ENCODE data around the gene SYCE1L. TPM values are rescaled to one million over a fixed set of nuclear protein-coding genes. Genes with fewer than 3 reads are reported as not detected.
"Not testable (repeated sequence)": the region's sequence is repeated elsewhere in the genome, so short reads cannot be mapped to it uniquely, and the experiment has no call there.

The SYCE1L gene
- total and polyA plus RNA-seq, 2 donors, result 0.90 to 4.3 TPM

DNA sequence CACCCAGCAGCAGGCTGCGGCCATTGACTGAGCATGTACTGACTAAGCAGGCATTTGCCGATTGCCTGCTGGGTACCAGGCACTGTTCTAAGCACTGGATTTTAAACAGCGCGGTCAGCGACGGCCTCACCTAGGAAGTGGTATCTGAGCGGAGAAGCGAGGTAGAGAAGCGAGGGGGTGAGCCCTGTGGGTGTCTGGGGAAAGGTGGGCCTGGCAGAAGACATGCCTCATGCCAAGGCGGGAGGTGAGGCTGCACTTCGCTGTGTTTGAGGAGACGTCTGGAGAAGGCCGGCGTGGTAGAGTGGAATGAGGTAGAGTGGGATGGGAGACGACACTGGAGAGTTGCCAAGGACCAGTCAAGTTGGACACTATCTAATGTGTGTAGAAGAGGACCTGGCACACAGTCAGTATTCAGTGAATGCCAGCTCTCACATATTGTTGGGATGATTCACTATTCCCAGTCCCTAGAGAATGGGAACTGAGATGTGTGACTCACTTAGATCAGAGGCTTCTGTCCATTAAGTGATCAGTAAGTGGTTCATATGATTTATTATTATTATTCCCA, 14.4 kb downstream of the SYCE1L start:
- no peak for DNase-seq (ENCODE audit: extremely low spot score)
- no peak overlapping the region for H3K27ac ChIP-seq (ENCODE audit: low read depth)
- H3K36me3 ChIP-seq (ENCODE audit: insufficient read depth), result no peaks in the 10 kb centered on the region
- WGBS, result 82% methylated on average over 15 of the region's 15 CpGs
- no peaks in the 10 kb centered on the region for H3K4me1 ChIP-seq (ENCODE audit: insufficient read depth)
- no peak overlapping the region for H3K4me3 ChIP-seq (ENCODE audit: low read depth, low read length)

DNA sequence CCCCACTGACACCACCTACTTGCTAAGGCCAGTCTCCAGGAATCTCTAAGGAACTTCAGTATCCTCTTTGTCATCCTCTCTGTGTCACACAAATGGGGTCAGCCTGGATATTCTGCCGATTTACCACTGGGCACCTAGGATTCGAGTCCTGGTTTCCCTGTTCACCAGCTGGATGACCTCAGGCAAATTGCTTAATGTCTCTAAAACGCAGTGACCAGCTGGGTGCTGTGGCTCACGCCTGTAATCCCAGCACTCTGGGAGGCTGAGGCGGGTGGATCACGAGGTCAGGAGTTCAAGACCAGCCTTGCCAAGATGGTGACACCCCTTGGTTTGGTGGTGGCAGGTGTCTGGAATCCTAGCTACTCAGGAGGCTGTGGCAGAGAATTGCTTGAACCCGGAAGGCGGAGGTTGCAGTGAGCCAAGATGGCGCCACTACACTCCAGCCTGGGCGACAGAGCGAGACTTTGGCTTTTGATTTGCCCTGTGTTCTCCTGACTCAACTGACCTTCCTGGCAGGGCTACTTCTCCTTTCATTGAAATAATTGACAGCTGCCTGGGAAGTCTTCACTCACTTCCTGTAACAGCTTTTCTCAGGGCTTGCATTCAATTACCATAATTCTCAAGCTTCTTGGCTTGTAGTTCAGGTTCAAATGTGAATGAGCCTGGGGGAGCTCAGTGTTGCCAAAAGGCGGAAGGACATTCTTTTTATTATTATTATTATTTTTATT, 15.4 kb downstream of the SYCE1L start:
- H3K4me3 ChIP-seq (ENCODE audit: low read depth, low read length), result no peak overlapping the region
- no peaks in the 10 kb centered on the region for H3K4me1 ChIP-seq (ENCODE audit: insufficient read depth)
- H3K36me3 ChIP-seq (ENCODE audit: insufficient read depth), result no peaks in the 10 kb centered on the region
- no peak overlapping the region for H3K27ac ChIP-seq (ENCODE audit: low read depth)
- WGBS, result 88% methylated on average over 12 of the region's 12 CpGs
- no peak for DNase-seq (ENCODE audit: extremely low spot score)

DNA sequence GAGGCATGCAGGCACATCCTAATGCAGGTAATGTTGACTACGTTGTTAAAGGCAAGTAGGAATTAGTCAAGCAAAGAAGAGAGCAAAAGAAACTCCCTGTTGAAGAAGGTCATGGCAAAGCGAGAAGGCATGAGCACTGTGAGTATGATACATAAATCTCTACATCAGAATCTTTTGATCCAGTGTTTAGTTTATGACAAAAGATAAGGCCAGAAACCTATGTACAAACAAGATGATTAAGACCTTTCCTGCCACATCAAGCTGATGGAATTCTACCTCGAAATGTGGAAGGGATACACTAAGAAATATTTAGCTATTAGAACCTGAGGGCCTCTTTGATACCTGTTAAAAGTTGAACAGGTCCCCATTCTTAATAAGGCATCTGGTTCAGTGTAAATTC, 20.2 kb downstream of the SYCE1L start:
- Histone ChIP-seq H3K27ac (ENCODE audit: low read depth) (no peak overlapping the region), H3K4me3 (ENCODE audit: low read depth, low read length) (no peak overlapping the region), H3K4me1 (ENCODE audit: insufficient read depth) (no peaks in the 10 kb centered on the region), H3K36me3 (ENCODE audit: insufficient read depth) (no peaks in the 10 kb centered on the region)
- DNase-seq (ENCODE audit: extremely low spot score), result no peak
- 72% methylated on average over 3 of the region's 3 CpGs for WGBS

DNA sequence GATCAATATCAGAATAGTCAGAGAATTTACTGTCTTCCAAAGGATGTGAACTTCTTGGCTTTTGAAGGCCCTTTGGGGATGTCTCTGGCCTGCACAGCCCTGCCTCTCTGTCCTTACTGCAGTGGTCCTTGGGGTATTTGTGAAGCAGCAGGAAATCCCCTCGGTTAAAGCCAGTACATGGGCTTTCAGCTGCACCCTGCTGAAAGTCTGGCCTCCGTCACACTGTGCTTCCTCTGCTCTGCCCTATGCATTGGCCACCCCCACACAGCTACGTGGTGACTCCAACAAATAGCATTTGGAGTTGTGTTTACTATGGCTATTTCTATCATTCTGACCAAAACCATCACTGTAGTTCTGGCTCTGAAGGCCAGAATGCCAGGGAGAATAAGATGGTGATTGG, 21.2 kb downstream of the SYCE1L start:
- 68% methylated on average over 3 of the region's 3 CpGs for WGBS
- DNase-seq (ENCODE audit: extremely low spot score), result no peak
- Histone ChIP-seq H3K27ac (ENCODE audit: low read depth) (no peak overlapping the region), H3K4me3 (ENCODE audit: low read depth, low read length) (no peak overlapping the region), H3K36me3 (ENCODE audit: insufficient read depth) (no peaks in the 10 kb centered on the region), H3K4me1 (ENCODE audit: insufficient read depth) (no peaks in the 10 kb centered on the region)

DNA sequence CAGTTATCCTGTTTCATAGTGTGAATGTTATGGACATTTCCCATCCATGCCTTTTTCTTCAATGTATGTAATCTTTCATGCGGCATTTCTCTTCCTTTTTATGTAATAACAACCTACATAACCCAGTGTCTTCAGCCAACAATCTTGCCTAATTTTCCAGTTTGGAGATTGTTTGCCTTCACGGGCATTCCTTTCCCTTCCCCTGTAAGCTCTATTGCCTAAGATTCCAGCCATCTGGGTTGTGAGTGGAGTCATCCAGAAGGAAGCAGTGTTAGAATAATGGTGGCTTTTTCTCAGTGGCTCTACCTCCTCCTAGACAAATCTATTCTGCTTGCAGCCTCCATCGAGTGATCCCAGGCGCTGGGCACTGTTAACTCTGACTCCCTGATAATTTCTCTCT, 22.3 kb downstream of the SYCE1L start:
- no peak overlapping the region for H3K4me3 ChIP-seq (ENCODE audit: low read depth, low read length)
- no peak for DNase-seq (ENCODE audit: extremely low spot score)
- 73% methylated on average over 4 of the region's 4 CpGs for WGBS
- H3K4me1 ChIP-seq (ENCODE audit: insufficient read depth), result no peaks in the 10 kb centered on the region
- H3K36me3 ChIP-seq (ENCODE audit: insufficient read depth), result no peaks in the 10 kb centered on the region
- no peak overlapping the region for H3K27ac ChIP-seq (ENCODE audit: low read depth)

DNA sequence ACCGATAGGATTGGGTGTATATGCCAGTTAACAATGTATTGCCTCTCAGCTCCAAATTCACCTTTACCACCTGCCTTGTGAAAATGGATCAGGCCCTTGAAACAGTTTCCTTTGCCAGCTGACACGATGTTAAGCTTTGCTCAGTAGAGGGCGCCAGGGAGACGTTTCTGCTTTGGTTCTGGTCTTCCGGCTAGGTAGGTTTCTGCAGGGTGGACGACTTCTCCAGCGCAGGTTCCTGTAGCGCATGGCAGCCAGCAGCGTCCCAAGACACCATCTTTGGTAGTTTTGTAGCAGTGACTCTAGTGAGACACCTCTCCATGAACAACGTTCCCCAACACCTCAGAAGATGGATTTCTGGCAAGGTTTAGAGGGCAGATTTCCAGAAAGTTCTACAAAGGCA, 24.0 kb downstream of the SYCE1L start:
- no peaks in the 10 kb centered on the region for H3K4me1 ChIP-seq (ENCODE audit: insufficient read depth)
- H3K36me3 ChIP-seq (ENCODE audit: insufficient read depth), result no peaks in the 10 kb centered on the region
- no peak overlapping the region for H3K4me3 ChIP-seq (ENCODE audit: low read depth, low read length)
- no peak for DNase-seq (ENCODE audit: extremely low spot score)
- H3K27ac ChIP-seq (ENCODE audit: low read depth), result no peak overlapping the region
- WGBS, result 61% methylated on average over 10 of the region's 10 CpGs

DNA sequence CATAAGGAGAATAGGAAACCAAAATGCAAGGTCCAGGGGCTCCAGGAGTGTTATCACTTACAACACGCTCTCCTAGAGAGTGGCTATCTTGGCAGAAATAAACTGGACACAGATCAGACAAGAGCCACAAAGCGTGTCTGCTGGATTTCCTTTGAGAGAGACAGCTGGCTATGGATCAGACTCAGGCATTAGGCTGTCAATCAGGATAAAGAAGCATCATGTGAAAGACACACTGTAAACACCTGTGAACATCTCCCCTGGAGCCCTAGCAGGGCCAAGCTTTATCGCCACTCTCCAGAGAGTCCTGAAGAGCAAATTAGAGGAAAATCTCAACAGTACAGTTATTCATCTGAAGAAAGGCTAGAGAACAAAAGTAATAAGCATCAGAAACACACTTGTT, 26.0 kb downstream of the SYCE1L start:
- H3K4me3 ChIP-seq (ENCODE audit: low read depth, low read length), result no peak overlapping the region
- no peak for DNase-seq (ENCODE audit: extremely low spot score)
- no peaks in the 10 kb centered on the region for H3K36me3 ChIP-seq (ENCODE audit: insufficient read depth)
- H3K4me1 ChIP-seq (ENCODE audit: insufficient read depth), result no peaks in the 10 kb centered on the region
- H3K27ac ChIP-seq (ENCODE audit: low read depth), result no peak overlapping the region
- WGBS, result 86% methylated on average over 3 of the region's 3 CpGs

DNA sequence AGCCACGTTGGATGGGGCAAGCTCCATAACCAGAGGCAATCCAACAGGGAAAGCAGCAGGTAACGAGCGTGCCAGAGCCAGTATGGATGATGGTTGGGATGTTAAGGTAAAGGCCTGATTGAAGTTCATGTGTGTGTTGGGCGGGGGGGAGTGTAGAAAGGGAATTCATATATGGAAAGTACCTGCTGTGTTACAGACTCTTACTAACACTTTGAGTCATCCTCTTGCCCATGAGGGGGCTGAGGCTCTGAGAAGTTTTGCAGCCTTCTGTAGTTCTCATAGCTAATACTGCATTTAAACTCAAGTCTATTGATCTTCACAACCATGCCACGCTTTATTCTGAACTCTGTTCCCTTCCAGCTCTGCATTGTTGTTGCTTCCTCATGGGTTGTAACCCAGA, 28.5 kb downstream of the SYCE1L start:
- no peak overlapping the region for H3K27ac ChIP-seq (ENCODE audit: low read depth)
- no peaks in the 10 kb centered on the region for H3K4me1 ChIP-seq (ENCODE audit: insufficient read depth)
- no peak overlapping the region for H3K4me3 ChIP-seq (ENCODE audit: low read depth, low read length)
- no peak for DNase-seq (ENCODE audit: extremely low spot score)
- H3K36me3 ChIP-seq (ENCODE audit: insufficient read depth), result no peaks in the 10 kb centered on the region
- 88% methylated on average over 5 of the region's 5 CpGs for WGBS

DNA sequence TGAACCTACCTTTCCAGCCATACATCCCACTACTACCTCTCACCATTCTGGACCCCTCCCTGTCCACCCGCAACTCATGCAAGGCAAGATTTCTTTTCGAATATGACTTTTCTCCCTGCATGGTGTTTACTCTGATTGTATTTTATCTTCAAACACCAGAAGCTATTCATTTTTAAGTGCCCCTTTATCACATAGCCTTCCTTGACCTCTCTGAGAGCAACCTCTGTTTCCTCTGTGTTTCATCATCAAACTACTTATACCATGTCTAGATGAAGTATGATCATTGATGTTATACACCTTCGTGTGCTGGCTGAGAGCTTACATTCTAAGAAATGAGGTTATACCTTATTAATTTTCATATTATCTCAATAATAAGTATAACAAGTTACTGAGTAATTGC, 31.8 kb downstream of the SYCE1L start:
- H3K27ac ChIP-seq (ENCODE audit: low read depth), result no peak overlapping the region
- H3K4me3 ChIP-seq (ENCODE audit: low read depth, low read length), result no peak overlapping the region
- DNase-seq (ENCODE audit: extremely low spot score), result no peak
- no peaks in the 10 kb centered on the region for H3K36me3 ChIP-seq (ENCODE audit: insufficient read depth)
- H3K4me1 ChIP-seq (ENCODE audit: insufficient read depth), result peaks cover under 1% of the 10 kb centered on the region
- WGBS, result 70% methylated on average over 3 of the region's 3 CpGs

DNA sequence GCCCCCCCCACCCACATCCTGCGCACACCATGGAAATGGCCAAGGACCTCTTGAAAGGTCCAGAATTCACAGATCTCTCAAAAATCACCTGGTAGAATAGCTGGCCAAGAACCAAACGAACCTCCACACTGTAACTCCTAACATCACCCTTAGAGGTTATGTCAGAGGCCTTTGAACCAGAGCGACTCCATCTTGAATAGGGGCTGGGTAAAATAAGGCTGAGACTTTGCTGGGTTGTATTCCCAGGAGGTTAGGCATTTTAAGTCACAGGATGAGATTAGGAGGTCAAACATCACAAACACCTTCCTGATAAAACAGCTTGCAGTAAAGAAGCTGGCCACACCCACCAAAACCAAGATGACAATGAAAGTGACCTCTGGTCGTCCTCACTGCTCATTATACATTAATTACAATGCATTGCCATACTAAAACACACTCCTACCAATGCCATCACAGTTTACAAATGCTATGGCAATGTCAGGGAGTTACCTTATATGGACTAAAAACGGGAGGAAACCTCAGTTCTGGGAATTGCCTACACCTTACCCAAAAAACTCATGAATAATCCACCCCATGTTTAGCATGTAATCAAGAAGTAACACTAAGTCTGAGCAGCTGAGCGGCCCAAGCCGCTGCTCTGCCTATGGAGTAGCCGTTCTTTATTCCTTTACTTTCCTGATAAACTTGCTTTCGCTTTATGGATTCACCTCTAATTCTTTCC, 34.8 kb downstream of the SYCE1L start:
- no peak for DNase-seq (ENCODE audit: extremely low spot score)
- 75% methylated on average over 9 of the region's 9 CpGs for WGBS
- H3K36me3 ChIP-seq (ENCODE audit: insufficient read depth), result no peaks in the 10 kb centered on the region
- H3K4me3 ChIP-seq (ENCODE audit: low read depth, low read length), result no peak overlapping the region
- no peak overlapping the region for H3K27ac ChIP-seq (ENCODE audit: low read depth)
- H3K4me1 ChIP-seq (ENCODE audit: insufficient read depth), result peaks cover 3% of the 10 kb centered on the region

DNA sequence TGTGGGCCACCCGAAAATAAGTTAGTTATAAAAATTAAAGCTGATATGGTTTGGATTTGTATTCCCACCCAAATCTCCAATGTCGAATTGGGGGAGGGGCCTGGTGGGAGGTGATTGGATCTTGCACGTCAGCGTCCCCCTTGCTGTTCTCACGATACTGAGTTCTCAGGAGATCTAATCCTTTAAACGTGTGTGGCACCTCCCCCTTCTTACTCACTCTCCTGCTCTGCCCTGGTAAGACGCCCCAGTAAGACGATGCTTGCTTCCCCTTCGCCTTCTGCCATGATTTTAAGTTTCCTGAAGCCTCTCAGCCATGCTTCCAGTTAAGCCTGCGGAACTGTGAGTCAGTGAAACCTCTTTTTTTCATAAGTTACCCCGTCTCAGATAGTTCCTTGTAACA, 35.4 kb downstream of the SYCE1L start:
- no peak for DNase-seq (ENCODE audit: extremely low spot score)
- Histone ChIP-seq H3K4me3 (ENCODE audit: low read depth, low read length) (no peak overlapping the region), H3K27ac (ENCODE audit: low read depth) (no peak overlapping the region), H3K4me1 (ENCODE audit: insufficient read depth) (peaks cover 3% of the 10 kb centered on the region), H3K36me3 (ENCODE audit: insufficient read depth) (no peaks in the 10 kb centered on the region)
- 32% methylated on average over 11 of the region's 11 CpGs for WGBS

DNA sequence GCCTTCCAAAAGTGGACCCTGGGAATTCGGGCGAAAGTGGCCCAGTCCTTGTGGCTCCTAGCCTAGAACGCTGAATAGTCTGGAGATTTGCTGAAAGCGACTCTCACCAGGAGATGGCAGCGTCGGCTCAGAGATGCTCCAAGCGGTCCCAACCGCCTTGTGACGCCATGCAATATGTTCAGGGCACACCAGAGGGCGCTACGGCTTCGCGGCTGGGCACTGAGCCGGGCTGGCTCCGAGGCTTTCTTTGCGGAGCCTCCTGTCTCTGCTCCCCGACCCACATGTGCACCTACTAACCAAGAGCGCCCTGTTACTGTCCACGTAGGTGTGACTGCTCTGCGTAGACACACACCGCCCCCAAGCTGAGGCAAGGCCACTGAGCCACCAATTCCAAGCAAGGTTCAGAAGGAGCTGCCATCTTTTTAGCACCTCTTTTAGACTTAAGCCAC, 36.9 kb downstream of the SYCE1L start:
- under 1% methylated on average over 21 of the region's 21 CpGs for WGBS
- no peak overlapping the region for H3K27ac ChIP-seq (ENCODE audit: low read depth)
- no peaks in the 10 kb centered on the region for H3K36me3 ChIP-seq (ENCODE audit: insufficient read depth)
- H3K4me3 ChIP-seq (ENCODE audit: low read depth, low read length), result no peak overlapping the region
- peak; percentile 54 for DNase-seq (ENCODE audit: extremely low spot score)
- peaks cover 3% of the 10 kb centered on the region for H3K4me1 ChIP-seq (ENCODE audit: insufficient read depth)

DNA sequence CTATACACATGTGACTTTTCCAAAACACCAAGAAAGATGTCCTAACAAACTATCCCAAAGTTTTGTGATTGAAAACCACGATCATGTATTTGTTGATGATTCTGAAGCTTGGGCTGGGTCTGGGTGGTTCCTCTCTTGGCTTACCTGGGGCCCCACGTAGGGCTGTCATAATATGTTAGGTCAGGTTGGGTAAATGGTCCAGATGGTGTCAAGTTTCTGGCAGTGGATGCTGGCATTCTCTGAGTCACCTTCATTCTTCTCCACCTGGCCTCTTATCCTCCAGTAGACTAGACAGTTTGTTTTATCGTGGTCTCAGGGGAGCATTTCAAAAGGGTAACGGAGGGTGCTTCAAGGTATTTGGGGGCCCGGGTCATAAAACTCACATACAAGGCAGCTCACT, 39.4 kb downstream of the SYCE1L start:
- WGBS, result 78% methylated on average over 5 of the region's 5 CpGs
- H3K27ac ChIP-seq (ENCODE audit: low read depth), result no peak overlapping the region
- peaks cover 3% of the 10 kb centered on the region for H3K4me1 ChIP-seq (ENCODE audit: insufficient read depth)
- H3K4me3 ChIP-seq (ENCODE audit: low read depth, low read length), result no peak overlapping the region
- no peaks in the 10 kb centered on the region for H3K36me3 ChIP-seq (ENCODE audit: insufficient read depth)
- DNase-seq (ENCODE audit: extremely low spot score), result no peak

DNA sequence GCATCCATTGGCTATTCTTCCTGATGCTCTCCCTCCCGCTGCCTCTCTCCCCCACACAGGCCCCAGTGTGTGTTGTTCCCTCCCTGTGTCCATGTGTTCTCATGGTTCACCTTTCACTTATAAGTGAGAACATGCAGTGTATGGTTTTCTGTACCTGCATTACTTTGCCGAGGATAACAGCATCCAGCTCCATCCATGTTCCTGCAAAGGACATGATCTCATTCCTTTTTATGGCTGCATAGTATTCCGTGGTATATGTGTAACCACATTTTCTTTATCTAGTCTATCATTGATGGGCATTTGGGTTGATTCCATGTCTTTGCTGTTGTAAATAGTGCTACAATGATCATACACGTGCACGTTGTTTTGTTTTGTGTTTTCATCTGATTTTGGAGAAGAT, 43.3 kb downstream of the SYCE1L start:
- 93% methylated on average over 5 of the region's 5 CpGs for WGBS
- not testable (repeated sequence) for H3K4me1 ChIP-seq (ENCODE audit: insufficient read depth); DNase-seq (ENCODE audit: extremely low spot score); H3K4me3 ChIP-seq (ENCODE audit: low read depth, low read length); H3K36me3 ChIP-seq (ENCODE audit: insufficient read depth); H3K27ac ChIP-seq (ENCODE audit: low read depth)

Data from urinary bladder (tissue), 4 donors.